Measurements from ENCODE around the gene KPTN.

Gene KPTN

DNA sequence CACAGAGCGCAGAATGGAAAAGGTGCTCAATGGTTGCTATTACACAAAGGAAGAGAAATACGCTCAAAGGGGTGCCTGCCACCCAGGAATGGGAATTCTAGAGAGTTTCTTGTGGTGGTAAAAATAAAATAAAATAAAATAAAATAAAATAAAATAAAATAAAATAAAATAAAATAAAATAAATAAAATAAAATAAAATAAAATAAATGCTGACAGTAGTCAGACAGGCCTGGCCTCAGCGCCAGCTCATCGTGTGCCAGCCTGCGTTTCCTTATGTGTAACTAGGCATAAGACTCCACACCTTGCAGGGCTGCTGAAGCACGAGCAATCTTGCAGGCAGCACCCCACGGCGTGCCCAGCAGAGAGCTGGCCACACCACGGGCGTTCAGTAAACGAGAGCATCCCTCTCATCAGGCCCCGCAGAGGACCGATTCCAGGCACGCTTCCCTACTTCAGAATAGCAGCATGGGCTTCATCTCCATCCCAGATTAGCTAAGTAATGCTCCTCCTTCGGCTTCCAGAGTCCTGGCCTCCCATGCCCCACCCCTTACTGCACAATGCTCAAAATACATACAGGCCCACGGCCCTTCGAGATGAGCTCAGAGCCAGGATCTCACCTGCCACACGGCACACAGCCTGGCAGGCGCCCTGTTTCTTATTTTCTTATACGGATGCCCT is 25.3 kb upstream of the KPTN start:
- H3K4me3 ChIP-seq (ENCODE audit: control insufficient read depth, low read depth, low read length), result no peak overlapping the region
- TF ChIP-seq CTCF (IDR thresholded peaks at IDR 0.05; ENCODE audit: control insufficient read depth, insufficient read depth, low read depth, low read length, missing control alignments), result no peak
- no peak for DNase-seq (ENCODE audit: low read depth)

DNA sequence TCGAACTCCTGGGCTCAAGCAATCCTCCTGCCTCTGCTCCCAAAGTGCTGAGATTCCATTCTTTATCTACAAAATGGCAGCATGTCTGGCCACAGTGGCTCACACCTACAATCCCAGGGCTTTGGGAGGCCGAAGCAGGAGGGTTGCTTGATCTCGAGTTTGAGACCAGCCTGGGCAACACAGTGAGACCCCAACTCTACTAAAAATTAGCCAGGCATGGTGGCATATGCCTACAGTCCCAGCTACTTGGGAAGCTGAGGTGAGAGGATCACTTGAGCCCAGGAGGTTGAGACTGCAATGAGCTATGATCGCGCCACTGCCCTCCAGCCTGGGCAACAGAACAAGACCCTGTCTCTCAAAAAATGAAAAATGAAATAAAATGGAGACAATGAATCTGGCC is 24.7 kb upstream of the KPTN start:
- DNase-seq (ENCODE audit: low read depth), result no peak
- H3K4me3 ChIP-seq (ENCODE audit: control insufficient read depth, low read depth, low read length), result no peak overlapping the region
- no peak for TF ChIP-seq CTCF (IDR thresholded peaks at IDR 0.05; ENCODE audit: control insufficient read depth, insufficient read depth, low read depth, low read length, missing control alignments)

DNA sequence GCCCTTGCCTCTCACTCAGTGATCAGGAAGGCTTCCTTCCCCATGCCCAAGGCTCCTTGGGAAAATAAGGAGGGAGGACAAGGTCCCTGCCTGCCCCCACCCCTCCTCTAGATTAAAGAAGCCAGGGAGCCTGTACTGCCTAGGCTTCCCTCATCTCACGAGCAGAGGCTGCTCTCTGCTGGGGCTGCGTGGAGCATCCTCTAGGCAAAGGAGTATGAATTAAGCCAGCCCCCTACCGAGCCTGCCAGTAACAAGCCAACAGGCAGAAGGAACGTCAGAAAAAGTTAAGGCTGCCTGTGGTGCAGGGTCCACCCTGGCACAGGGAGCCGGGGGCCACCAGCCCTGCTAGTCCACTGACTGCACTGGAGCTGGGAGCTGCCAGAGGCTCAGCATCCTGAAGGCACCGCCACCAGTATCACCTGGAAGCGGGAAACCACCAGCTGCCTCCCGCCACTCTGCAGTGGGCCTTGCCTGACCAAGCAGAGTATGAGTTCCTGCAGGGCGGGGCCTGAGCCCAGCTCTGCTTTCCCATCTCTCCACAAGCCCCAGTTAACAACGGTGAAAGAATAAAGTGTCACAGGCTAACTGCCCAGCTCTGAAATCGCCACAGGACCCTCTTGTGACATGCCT is 24.0 kb upstream of the KPTN start:
- no peak for DNase-seq (ENCODE audit: low read depth)
- H3K4me3 ChIP-seq (ENCODE audit: control insufficient read depth, low read depth, low read length), result no peak overlapping the region
- TF ChIP-seq CTCF (IDR thresholded peaks at IDR 0.05; ENCODE audit: control insufficient read depth, insufficient read depth, low read depth, low read length, missing control alignments), result no peak

GRCh38 chr19:47507012-47507411 is 23.0 kb upstream of the KPTN start:
- DNase-seq (ENCODE audit: low read depth), result no peak
- H3K4me3 ChIP-seq (ENCODE audit: control insufficient read depth, low read depth, low read length), result no peak overlapping the region
- no peak for TF ChIP-seq CTCF (IDR thresholded peaks at IDR 0.05; ENCODE audit: control insufficient read depth, insufficient read depth, low read depth, low read length, missing control alignments)

GRCh38 chr19:47506459-47506858 is 22.4 kb upstream of the KPTN start:
- TF ChIP-seq CTCF (IDR thresholded peaks at IDR 0.05; ENCODE audit: control insufficient read depth, insufficient read depth, low read depth, low read length, missing control alignments), result no peak
- no peak for DNase-seq (ENCODE audit: low read depth)
- no peak overlapping the region for H3K4me3 ChIP-seq (ENCODE audit: control insufficient read depth, low read depth, low read length)

- no peak overlapping the region for H3K4me3 ChIP-seq (ENCODE audit: control insufficient read depth, low read depth, low read length)
Measured at GRCh38 chr19:47505506-47505905, 21.5 kb upstream of the KPTN start.

More at GRCh38 chr19:47505506-47505905, 21.5 kb upstream of the KPTN start:
- no peak for TF ChIP-seq CTCF (IDR thresholded peaks at IDR 0.05; ENCODE audit: control insufficient read depth, insufficient read depth, low read depth, low read length, missing control alignments)
- no peak for DNase-seq (ENCODE audit: low read depth)

Measured in AG09309 (cell line).